ENCODE data around the gene SLC25A29.
"Not testable (repeated sequence)": the region's sequence is repeated elsewhere in the genome, so short reads cannot be mapped to it uniquely, and the experiment has no call there.

Gene SLC25A29

GRCh38 chr14:100306101-100306997, at the start of gene SLC25A29:
Gene SLC25A29, minus strand, starts transcription at chr14:100306444. Its CDS starts 212 bp downstream, at chr14:100306232.
- DNase-seq, result peak; percentile 78

- no peak for DNase-seq
These were observed 44.7 kb upstream of the SLC25A29 start for GRCh38 chr14:100350986-100351385.

- DNase-seq, result no peak
These were observed 44.2 kb upstream of the SLC25A29 start for GRCh38 chr14:100350276-100350926.

GRCh38 chr14:100348784-100349685, 42.8 kb upstream of the SLC25A29 start:
- DNase-seq, result no peak

- no peak for DNase-seq
These were observed 42.0 kb upstream of the SLC25A29 start for GRCh38 chr14:100348253-100348729.

- no peak for DNase-seq
These were observed 40.3 kb upstream of the SLC25A29 start for GRCh38 chr14:100346306-100347091.

GRCh38 chr14:100345711-100346110, 39.5 kb upstream of the SLC25A29 start:
- DNase-seq, result no peak

GRCh38 chr14:100344657-100345056, 38.4 kb upstream of the SLC25A29 start:
- not testable (repeated sequence) for DNase-seq

GRCh38 chr14:100342826-100343225, 36.6 kb upstream of the SLC25A29 start:
- DNase-seq, result not testable (repeated sequence)

GRCh38 chr14:100342195-100342594, 36.0 kb upstream of the SLC25A29 start:
- DNase-seq, result no peak

- no peak for DNase-seq
These were observed 35.2 kb upstream of the SLC25A29 start for GRCh38 chr14:100341301-100342031.

- DNase-seq, result no peak
These were observed 34.2 kb upstream of the SLC25A29 start for GRCh38 chr14:100340423-100340813.

GRCh38 chr14:100339766-100340422, 33.6 kb upstream of the SLC25A29 start:
- DNase-seq, result no peak

- DNase-seq, result no peak
These were observed 30.6 kb upstream of the SLC25A29 start for GRCh38 chr14:100336618-100337530.

- no peak for DNase-seq
These were observed 28.7 kb upstream of the SLC25A29 start for GRCh38 chr14:100334904-100335303.

- DNase-seq, result no peak
These were observed 27.6 kb upstream of the SLC25A29 start for GRCh38 chr14:100333827-100334226.

GRCh38 chr14:100333311-100333710, 27.1 kb upstream of the SLC25A29 start:
- no peak for DNase-seq

- no peak for DNase-seq
These were observed 26.6 kb upstream of the SLC25A29 start for GRCh38 chr14:100332797-100333196.

GRCh38 chr14:100332071-100332639, 25.9 kb upstream of the SLC25A29 start:
- DNase-seq, result no peak
